GM10266 (cell line): ENCODE results near the gene SUSD5.

ENCODE experiments used
- DNase-seq: peaks from one replicate; pipeline ENCODE4 v3.0.0; 2012; ENCODE audit errors: extremely low spot score
- CTCF ChIP-seq: IDR thresholded peaks from 2 replicates; pipeline ENCODE4 v1.5.1; 2012; ENCODE audit warnings: mild to moderate bottlenecking, low read depth; ENCODE audit not compliant: control insufficient read depth, insufficient read depth; ENCODE audit errors: missing control alignments

SUSD5 gene

DNA sequence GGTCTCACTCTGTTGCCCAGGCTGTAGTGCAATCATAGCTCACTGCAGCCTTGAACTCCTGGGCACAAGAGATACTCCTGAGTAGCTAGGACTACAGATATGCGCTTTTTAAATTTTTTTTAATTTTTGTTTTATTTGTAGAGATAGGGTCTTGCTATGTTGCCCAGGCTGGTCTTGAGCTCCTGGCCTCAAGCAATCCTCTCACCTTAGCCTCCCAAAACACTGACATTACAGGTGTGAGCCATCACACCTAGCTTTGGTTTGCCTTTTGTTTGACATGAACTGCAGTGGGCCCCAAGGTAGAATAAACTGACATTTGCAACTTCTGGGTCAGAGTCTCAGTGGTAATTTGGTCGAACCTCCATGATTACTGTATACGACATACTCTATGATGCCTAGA is 113.8 kb downstream of the SUSD5 start:
- no peak for DNase-seq
- no peak for TF ChIP-seq CTCF

DNA sequence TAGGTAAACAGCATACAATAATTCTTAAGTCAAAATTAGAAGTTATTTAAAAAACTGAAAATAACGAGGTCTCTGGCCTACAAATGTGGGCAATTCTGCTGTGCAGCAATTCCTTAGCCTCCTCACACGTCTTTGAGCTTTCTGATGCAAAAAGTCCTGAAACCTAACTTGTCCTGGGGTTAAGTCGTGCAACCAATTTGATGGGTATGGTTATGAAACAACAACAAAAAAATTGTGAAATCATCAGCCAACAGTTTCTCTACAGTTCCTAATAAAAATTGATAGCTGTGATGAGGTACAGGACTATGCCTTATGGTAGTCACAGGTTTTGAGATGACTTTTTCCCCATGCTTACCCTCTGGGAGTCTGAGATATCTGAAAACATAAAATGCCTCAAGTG is 115.1 kb downstream of the SUSD5 start:
- TF ChIP-seq CTCF: no peak
- no peak for DNase-seq

DNA sequence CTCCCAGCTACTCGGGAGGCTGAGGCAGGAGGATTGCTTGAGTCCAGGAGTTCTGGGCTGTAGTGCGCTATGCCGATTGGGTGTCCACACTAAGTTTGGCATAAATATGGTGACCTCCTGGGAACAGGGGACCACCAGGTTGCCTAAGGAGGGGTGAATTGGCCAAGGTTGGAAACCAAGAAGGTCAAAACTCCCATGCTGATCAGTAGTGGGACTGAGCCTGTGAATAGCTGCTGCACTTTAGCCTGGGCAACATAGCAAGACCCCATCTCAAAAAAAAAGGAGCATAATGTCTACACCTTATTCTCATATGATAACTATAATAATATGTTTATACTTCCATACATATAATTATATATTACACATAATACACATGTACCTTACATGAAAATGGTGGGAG is 115.6 kb downstream of the SUSD5 start:
- DNase-seq: no peak
- TF ChIP-seq CTCF: no peak

DNA sequence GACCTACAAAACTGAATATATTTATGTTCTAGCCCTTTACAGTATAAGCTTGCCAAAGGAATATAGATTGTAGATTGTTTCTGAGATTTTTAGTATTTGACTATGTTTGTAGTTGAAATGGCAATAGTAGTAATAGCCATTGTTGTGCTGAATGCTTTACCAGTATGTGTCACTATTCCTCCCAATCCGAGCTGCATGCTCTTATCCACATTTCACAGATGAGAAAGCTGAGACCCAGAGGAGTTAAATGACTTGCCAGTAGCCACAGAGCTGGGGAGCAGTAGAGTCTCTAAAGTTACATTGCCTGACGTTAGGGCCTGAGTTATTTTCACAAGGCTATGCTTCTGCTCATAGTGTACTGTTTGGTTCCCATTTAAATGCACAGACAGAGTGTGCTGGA is 118.4 kb downstream of the SUSD5 start:
- no peak for DNase-seq
- no peak for TF ChIP-seq CTCF
